HG03066 (cell line): ENCODE data around the gene FXYD3.
"Not testable (repeated sequence)": the region's sequence is repeated elsewhere in the genome, so short reads cannot be mapped to it uniquely, and the experiment has no call there.

Experiments
- ATAC-seq: cut with Tn5 transposase; IDR thresholded peaks from one replicate; pipeline ENCODE4 v1.9.1; 2021; ENCODE audit warnings: low read depth; ENCODE audit not compliant: unreplicated experiment

The FXYD3 gene

GRCh38 chr19:35123573-35123972 lies 8.0 kb downstream of the FXYD3 start:
- no peak for ATAC-seq

GRCh38 chr19:35124098-35125060 lies 8.8 kb downstream of the FXYD3 start:
- no peak for ATAC-seq

- no peak for ATAC-seq
These were observed 9.7 kb downstream of the FXYD3 start for GRCh38 chr19:35125270-35125717.

- no peak for ATAC-seq
These were observed 10.4 kb downstream of the FXYD3 start for GRCh38 chr19:35125749-35126623.

GRCh38 chr19:35126624-35126959 lies 11.0 kb downstream of the FXYD3 start:
- ATAC-seq: no peak

GRCh38 chr19:35127871-35128270 lies 12.2 kb downstream of the FXYD3 start:
- no peak for ATAC-seq

GRCh38 chr19:35128398-35129057 lies 12.9 kb downstream of the FXYD3 start:
- ATAC-seq: no peak

- ATAC-seq: not testable (repeated sequence)
These were observed 14.2 kb downstream of the FXYD3 start for GRCh38 chr19:35129724-35130274.

- no peak for ATAC-seq
These were observed 15.4 kb downstream of the FXYD3 start for GRCh38 chr19:35130761-35131720.

- no peak for ATAC-seq
These were observed 16.6 kb downstream of the FXYD3 start for GRCh38 chr19:35132254-35132653.

- ATAC-seq: no peak
These were observed 18.2 kb downstream of the FXYD3 start for GRCh38 chr19:35133826-35134225.

- no peak for ATAC-seq
These were observed 19.1 kb downstream of the FXYD3 start, which contains the start of gene LGI4 for GRCh38 chr19:35134601-35135242. Gene LGI4, minus strand, starts transcription at chr19:35135059. Its CDS starts 379 bp downstream, at chr19:35134680.

- no peak for ATAC-seq
These were observed 19.8 kb downstream of the FXYD3 start for GRCh38 chr19:35135389-35135909.

GRCh38 chr19:35136231-35136630 lies 20.6 kb downstream of the FXYD3 start:
- ATAC-seq: no peak

GRCh38 chr19:35136977-35137702 lies 21.5 kb downstream of the FXYD3 start:
- no peak for ATAC-seq

GRCh38 chr19:35138305-35138892 lies 22.8 kb downstream of the FXYD3 start, which contains the start of gene FXYD1:
Gene FXYD1, plus strand, starts transcription at chr19:35138824. Its CDS starts 1,256 bp downstream, at chr19:35140080.
- no peak for ATAC-seq

GRCh38 chr19:35140207-35140961 lies 24.8 kb downstream of the FXYD3 start:
- ATAC-seq: no peak
